HUES48 (cell line): ENCODE data around the gene NFATC4.
"Not testable (repeated sequence)": the region's sequence is repeated elsewhere in the genome, so short reads cannot be mapped to it uniquely, and the experiment has no call there.

ENCODE experiments used
- H3K27ac ChIP-seq: one replicate; pipeline ENCODE4 v1.7.0; 2013; ENCODE audit warnings: low read depth, low read length, inconsistent platforms
- H3K27me3 ChIP-seq: 2 replicates; pipeline ENCODE4 v1.6.1; 2013; ENCODE audit warnings: mild to moderate bottlenecking, low read length; ENCODE audit not compliant: control insufficient read depth, insufficient read depth
- H3K36me3 ChIP-seq: 2 replicates; pipeline ENCODE4 v1.6.1; 2013; ENCODE audit warnings: low read length; ENCODE audit not compliant: control insufficient read depth, insufficient read depth
- H3K4me1 ChIP-seq: 2 replicates; pipeline ENCODE4 v1.6.1; 2013; ENCODE audit warnings: mild to moderate bottlenecking, low read length; ENCODE audit not compliant: control insufficient read depth, insufficient read depth
- H3K4me3 ChIP-seq: 2 replicates; pipeline ENCODE4 v1.5.1; 2013; ENCODE audit warnings: mild to moderate bottlenecking, low read depth, low read length
- H3K9ac ChIP-seq: 2 replicates; pipeline ENCODE4 v1.6.1; 2013; ENCODE audit warnings: mild to moderate bottlenecking, low read depth, low read length, moderate library complexity
- H3K9me3 ChIP-seq: 2 replicates; pipeline ENCODE4 v1.6.1; 2013; ENCODE audit warnings: low read length; ENCODE audit not compliant: control insufficient read depth, insufficient read depth

The NFATC4 gene

GRCh38 chr14:24379907-24380730, 12.1 kb downstream of the NFATC4 start:
- Histone ChIP-seq H3K36me3 (no peaks in the 10 kb centered on the region), H3K9me3 (no peaks in the 10 kb centered on the region), H3K27me3 (no peaks in the 10 kb centered on the region), H3K4me3 (no peak overlapping the region), H3K27ac (no peak overlapping the region), H3K4me1 (peaks cover 20% of the 10 kb centered on the region), H3K9ac (no peak overlapping the region)

GRCh38 chr14:24381363-24382063, 13.5 kb downstream of the NFATC4 start:
- Histone ChIP-seq H3K27ac (no peak overlapping the region), H3K4me3 (no peak overlapping the region), H3K9me3 (no peaks in the 10 kb centered on the region), H3K9ac (no peak overlapping the region), H3K4me1 (peaks cover 14% of the 10 kb centered on the region), H3K27me3 (no peaks in the 10 kb centered on the region), H3K36me3 (no peaks in the 10 kb centered on the region)

- Histone ChIP-seq H3K4me1 (peaks cover 9% of the 10 kb centered on the region), H3K4me3 (no peak overlapping the region), H3K27ac (no peak overlapping the region), H3K9me3 (no peaks in the 10 kb centered on the region), H3K36me3 (no peaks in the 10 kb centered on the region), H3K9ac (no peak overlapping the region), H3K27me3 (no peaks in the 10 kb centered on the region)
Measured at GRCh38 chr14:24382064-24382371, 14.0 kb downstream of the NFATC4 start.

GRCh38 chr14:24384169-24384568, 16.2 kb downstream of the NFATC4 start:
- Histone ChIP-seq H3K9ac (no peak overlapping the region), H3K27ac (no peak overlapping the region), H3K4me1 (peaks cover 6% of the 10 kb centered on the region), H3K36me3 (no peaks in the 10 kb centered on the region), H3K27me3 (no peaks in the 10 kb centered on the region), H3K9me3 (no peaks in the 10 kb centered on the region), H3K4me3 (no peak overlapping the region)

GRCh38 chr14:24385524-24385923, 17.5 kb downstream of the NFATC4 start:
- no peaks in the 10 kb centered on the region for H3K36me3 ChIP-seq

GRCh38 chr14:24387009-24387345, 19.0 kb downstream of the NFATC4 start:
- Histone ChIP-seq H3K27me3 (no peaks in the 10 kb centered on the region), H3K27ac (no peak overlapping the region), H3K4me3 (no peak overlapping the region), H3K4me1 (peaks cover under 1% of the 10 kb centered on the region; the same call in 1 of the 2 replicates), H3K36me3 (no peaks in the 10 kb centered on the region), H3K9me3 (no peaks in the 10 kb centered on the region), H3K9ac (no peak overlapping the region)

More at GRCh38 chr14:24385524-24385923, 17.5 kb downstream of the NFATC4 start:
- Histone ChIP-seq H3K9me3 (no peaks in the 10 kb centered on the region), H3K4me3 (no peak overlapping the region), H3K9ac (no peak overlapping the region), H3K4me1 (peaks cover 4% of the 10 kb centered on the region), H3K27me3 (no peaks in the 10 kb centered on the region), H3K27ac (no peak overlapping the region)

- not testable (repeated sequence) for H3K9me3 ChIP-seq, H3K9ac ChIP-seq, H3K27ac ChIP-seq
Measured at GRCh38 chr14:24387579-24387978, 19.6 kb downstream of the NFATC4 start.

GRCh38 chr14:24388474-24389179, 20.6 kb downstream of the NFATC4 start:
- no peaks in the 10 kb centered on the region for H3K36me3 ChIP-seq

More at GRCh38 chr14:24387579-24387978, 19.6 kb downstream of the NFATC4 start:
- H3K4me3 ChIP-seq, H3K36me3 ChIP-seq, H3K27me3 ChIP-seq, H3K4me1 ChIP-seq: not testable (repeated sequence)

GRCh38 chr14:24389226-24389848, 21.4 kb downstream of the NFATC4 start:
- no peak overlapping the region for H3K9ac ChIP-seq
- H3K4me1 ChIP-seq = peaks cover 10% of the 10 kb centered on the region
- H3K27ac ChIP-seq = no peak overlapping the region
- no peaks in the 10 kb centered on the region for H3K27me3 ChIP-seq
- no peaks in the 10 kb centered on the region for H3K9me3 ChIP-seq
- no peaks in the 10 kb centered on the region for H3K36me3 ChIP-seq
- H3K4me3 ChIP-seq = no peak overlapping the region

More at GRCh38 chr14:24388474-24389179, 20.6 kb downstream of the NFATC4 start:
- Histone ChIP-seq H3K27ac (no peak overlapping the region), H3K4me1 (peaks cover 10% of the 10 kb centered on the region), H3K9me3 (no peaks in the 10 kb centered on the region), H3K9ac (no peak overlapping the region), H3K4me3 (no peak overlapping the region), H3K27me3 (no peaks in the 10 kb centered on the region)

- no peaks in the 10 kb centered on the region for H3K27me3 ChIP-seq
- peaks cover 10% of the 10 kb centered on the region for H3K4me1 ChIP-seq
- H3K9ac ChIP-seq = no peak overlapping the region
- H3K9me3 ChIP-seq = no peaks in the 10 kb centered on the region
- H3K27ac ChIP-seq = no peak overlapping the region
- H3K4me3 ChIP-seq = no peak overlapping the region
- no peaks in the 10 kb centered on the region for H3K36me3 ChIP-seq
Measured at GRCh38 chr14:24390701-24391468, 22.9 kb downstream of the NFATC4 start.
